GM21825 (cell line): ENCODE results near the gene TP73.

ENCODE experiments used
- ATAC-seq: cut with Tn5 transposase; IDR thresholded peaks from one replicate; pipeline ENCODE4 v1.9.1; 2021; ENCODE audit warnings: mild to moderate bottlenecking, moderate library complexity; ENCODE audit not compliant: unreplicated experiment

The TP73 gene

DNA sequence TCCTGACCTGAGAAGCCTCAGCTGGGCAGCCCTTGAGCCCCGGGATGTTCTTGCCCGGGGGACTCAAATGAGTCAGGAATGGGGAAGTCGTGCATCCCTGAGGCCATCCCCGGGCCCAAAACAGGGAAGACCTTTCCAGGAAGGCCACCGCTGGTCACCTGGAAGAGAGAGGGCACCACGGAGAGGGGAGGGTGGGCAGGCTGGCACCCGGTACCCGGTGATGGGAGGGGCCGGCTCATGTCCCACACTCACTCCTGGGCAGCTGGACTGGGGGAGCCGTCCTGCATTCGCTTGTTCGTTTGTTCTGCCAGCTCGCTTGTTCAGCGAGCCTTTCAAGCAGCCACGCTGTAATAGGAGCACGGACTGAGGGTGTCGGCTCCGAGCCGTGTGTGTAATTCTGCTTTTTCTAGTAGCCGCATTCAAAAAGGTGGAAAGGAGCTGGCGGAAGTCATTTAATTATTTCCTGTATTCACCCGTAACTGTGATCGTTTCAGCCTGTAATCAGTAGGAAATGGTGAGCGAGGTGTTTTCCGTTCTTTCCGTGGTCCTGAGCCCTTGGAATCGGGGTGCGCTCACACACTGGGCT lies 51.6 kb downstream of the TP73 start:
- no peak for ATAC-seq

- ATAC-seq = no peak
Measured at GRCh38 chr1:3705341-3705950, 53.1 kb downstream of the TP73 start.

DNA sequence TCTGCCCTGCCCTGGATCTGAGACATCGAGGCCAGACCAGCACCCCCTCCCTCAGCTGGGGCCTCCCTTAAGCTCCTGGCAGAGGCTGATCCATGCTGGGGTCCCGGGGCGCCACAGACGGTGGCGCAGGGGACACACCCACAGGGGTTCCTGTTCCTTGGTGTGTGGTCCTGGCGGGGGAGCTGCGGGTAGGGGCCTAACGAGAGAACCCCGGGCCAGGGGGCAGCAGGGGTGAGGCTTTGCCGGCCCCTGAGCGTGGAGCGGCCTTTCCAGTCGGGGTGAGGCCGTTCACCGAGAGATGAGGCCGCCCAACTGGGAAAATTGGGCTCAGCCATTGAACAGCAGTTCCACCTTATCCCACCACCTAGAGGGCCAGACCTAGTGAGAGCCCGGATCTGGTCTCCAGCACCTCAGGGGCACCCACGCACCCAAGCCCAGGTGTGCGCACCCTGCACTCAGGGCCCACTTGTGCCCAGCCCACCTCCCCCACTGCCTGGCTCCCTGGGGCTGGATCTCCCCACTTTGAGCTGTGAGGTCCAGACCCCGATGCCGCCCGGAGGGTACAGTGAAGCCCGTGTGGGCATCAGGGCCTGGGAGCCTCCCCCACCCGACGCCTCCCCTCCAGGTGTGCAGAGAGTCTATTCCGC lies 54.5 kb downstream of the TP73 start:
- no peak for ATAC-seq

DNA sequence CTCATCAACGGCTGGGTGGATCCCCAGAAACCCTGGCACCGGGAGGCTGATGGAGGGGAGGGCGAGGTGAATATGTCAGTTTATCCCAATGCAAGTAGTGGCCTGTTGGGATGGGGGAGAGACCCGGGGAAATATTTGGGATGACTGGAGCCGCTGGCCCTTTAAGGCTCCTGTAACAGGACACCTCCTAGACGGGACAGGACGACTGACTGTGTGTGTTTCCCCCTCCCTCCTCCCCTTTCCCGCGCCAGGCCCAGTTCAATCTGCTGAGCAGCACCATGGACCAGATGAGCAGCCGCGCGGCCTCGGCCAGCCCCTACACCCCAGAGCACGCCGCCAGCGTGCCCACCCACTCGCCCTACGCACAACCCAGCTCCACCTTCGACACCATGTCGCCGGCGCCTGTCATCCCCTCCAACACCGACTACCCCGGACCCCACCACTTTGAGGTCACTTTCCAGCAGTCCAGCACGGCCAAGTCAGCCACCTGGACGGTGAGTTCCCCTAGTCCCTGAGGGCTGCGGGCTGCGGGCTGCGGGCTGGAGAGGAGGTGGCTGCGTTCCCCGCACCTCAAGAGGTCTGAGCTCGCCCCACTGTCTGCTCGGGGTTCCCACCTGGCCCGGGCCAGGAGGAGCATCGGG lies 55.1 kb downstream of the TP73 start:
- no peak for ATAC-seq

GRCh38 chr1:3707939-3708328 lies 55.6 kb downstream of the TP73 start:
- ATAC-seq = no peak

DNA sequence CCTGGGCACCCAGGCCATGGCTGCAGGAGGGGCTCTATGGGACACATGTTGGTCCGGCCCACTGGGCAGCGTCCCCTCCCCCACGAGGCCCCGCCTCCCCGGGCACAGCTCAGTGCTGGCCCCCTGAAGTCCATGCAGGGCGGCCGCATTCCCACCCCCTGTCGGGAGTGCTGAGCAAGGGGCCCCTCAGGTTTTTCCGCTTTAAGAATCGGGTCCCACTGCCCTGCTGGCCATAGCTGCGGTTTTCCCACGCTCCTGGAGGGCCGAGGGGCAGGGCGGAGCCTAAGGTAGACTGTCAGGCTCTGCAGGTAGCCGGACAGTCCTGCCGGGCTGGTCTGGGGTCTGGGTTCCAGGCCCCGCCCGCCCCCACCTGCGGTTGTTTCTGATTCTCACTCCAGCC lies 56.5 kb downstream of the TP73 start:
- no peak for ATAC-seq

DNA sequence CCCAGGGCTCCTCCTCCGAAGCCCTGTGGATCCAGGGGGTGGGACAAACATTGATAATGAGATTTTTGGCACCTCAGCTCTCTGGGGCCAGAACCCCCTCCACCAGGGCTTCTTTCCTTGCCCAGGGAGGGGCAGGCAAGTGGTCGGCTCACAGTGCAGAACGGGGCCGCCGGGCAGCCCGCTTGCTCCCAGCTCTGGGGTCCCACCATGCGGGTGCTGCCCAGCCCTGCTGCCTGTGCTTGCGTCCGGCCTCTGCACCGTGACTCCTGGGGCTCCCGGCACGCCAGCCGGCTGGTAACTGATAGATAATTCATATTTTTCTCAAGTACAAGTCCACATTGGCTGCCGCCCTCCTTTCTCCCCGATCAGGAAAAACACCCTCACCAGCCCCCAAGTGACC lies 57.9 kb downstream of the TP73 start:
- ATAC-seq = no peak

- ATAC-seq = no peak
Measured at GRCh38 chr1:3711381-3711779, 59.1 kb downstream of the TP73 start.

DNA sequence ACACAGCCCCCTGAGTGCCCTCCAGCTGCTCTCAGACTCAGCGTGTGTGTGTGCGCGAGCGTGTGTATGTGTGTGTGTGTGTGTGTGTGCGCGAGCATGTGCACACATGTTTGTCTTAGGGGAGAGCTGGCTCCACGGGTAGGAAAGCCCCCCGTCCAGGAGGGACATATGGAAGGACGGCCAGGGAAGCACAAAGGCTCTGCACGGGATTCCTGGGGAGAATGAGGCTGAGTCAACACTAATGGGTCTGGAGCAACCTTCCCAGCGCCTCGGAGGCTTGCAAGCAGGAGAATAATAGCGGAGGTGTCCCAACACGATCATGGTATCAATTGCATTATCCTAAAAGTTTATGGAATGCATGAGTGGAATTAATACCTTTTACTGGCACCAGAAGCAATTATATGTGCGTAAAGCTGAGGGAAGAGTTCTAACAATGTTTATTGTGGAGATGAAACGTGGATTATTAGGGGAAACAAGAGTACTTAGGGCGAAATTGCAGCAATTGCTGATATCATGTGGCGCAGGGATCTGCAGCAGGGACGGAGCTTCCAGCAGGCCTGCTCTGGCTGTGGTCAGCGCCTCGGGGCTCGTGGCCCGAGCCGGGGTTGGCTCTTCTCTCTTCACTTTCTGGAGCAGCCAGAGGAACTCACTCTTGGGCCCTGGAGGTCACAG lies 59.6 kb downstream of the TP73 start:
- ATAC-seq = no peak

GRCh38 chr1:3712573-3713535 lies 60.5 kb downstream of the TP73 start:
- no peak for ATAC-seq

- no peak for ATAC-seq
Measured at GRCh38 chr1:3713840-3714239, 61.5 kb downstream of the TP73 start.

DNA sequence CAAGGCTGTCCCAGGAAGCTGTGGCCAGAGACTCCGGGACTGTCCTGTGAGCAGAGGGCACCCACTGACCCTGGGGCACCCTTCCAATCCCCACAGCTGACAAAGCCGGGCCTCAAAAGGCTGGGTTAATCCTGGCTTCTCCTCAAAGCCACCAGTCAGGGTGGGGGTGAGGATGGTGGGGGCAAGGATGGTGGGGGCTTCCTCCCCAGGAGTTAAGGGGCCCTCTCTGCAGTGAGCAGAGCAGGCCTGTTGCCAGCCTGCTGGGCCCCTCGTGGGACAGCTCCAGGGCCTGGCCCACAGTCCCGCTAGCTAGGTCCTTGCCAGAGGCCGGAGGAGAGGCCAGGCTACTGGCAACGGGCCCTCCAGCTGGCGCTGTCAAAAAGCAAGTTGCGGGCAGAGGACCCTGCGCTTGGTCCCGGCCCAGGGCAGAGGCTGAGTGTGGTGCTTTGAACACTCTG lies 62.0 kb downstream of the TP73 start:
- no peak for ATAC-seq

DNA sequence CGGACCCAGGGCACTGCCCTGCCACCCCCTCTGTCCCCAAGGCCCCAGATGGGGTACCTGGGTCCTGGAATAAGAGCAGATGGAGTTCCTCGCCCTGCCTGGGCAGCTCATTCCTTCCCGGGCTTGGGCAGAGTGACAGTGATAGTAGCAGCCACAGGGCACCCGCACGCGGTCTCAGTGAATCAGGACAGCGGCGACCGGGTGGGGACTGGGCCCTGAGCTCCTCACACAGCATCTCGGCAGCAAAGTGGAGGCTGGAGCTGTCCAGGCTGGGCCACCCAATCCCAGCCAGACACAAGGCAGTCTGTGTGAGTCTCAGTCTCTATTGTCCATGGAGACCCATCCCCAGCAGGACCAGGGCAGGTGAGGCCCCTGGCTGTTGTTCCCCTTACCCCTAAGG lies 62.5 kb downstream of the TP73 start:
- ATAC-seq = no peak

- no peak for ATAC-seq
Measured at GRCh38 chr1:3716351-3716750, 64.0 kb downstream of the TP73 start.

GRCh38 chr1:3717041-3717714 lies 64.9 kb downstream of the TP73 start:
- no peak for ATAC-seq

GRCh38 chr1:3717715-3718601 lies 65.6 kb downstream of the TP73 start:
- no peak for ATAC-seq

GRCh38 chr1:3718764-3719163 lies 66.4 kb downstream of the TP73 start:
- no peak for ATAC-seq

DNA sequence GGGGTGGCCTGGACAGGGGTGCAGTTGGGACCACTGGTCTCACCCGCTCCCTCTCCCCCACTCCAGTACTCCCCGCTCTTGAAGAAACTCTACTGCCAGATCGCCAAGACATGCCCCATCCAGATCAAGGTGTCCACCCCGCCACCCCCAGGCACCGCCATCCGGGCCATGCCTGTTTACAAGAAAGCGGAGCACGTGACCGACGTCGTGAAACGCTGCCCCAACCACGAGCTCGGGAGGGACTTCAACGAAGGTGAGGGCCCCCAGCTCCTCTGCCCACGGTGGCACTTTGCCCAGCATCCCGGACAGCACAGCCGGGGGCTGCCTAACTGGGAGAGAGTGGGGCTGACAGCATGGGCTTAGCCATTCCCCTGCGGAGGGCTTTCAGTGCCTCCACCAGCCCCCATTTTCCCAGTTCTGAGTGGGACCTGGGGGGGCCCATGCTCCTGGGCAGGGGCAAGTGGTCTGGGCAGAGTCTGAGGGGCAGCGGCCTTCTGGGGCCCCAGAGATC lies 69.7 kb downstream of the TP73 start:
- ATAC-seq = no peak

DNA sequence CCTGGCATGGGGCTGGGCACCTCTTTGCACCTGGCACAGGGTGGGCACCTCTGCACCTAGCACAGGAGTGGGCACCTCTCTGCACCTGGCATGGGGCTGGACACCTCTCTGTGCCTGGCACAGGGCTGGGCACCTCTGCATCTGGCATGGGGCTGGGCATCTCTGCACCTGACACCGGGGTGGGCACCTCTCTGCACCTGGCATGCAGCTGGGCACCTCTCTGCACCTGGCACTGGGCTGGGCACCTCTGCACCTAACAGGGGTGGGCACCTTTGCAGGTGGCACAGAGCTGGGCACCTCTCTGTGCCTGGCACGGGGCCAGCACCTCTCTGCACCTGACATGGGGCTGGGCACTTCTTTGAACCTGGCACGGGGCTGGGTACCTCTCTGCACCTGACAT lies 70.5 kb downstream of the TP73 start:
- ATAC-seq = no peak
